H1 (cell line): ENCODE results near the gene TGFB1I1. TPM values are rescaled to one million over a fixed set of nuclear protein-coding genes. Genes with fewer than 3 reads are reported as not detected.

Experiments
- BCL11A ChIP-seq, 2 experiments: IDR thresholded peaks; one replicate each; pipeline ENCODE4 v1.6.1; 2011; ENCODE audit warnings: low read depth in 2 of 2, low read length in 2 of 2, mild to moderate bottlenecking in 2 of 2
- CHD2 ChIP-seq: IDR thresholded peaks from 2 replicates; pipeline ENCODE4 v1.6.1; 2012; ENCODE audit warnings: low read length, improper control_type of control experiment
- GABPA ChIP-seq: IDR thresholded peaks from 2 replicates; pipeline ENCODE4 v1.6.1; 2011; ENCODE audit warnings: mild to moderate bottlenecking, low read length, moderate library complexity, borderline replicate concordance; ENCODE audit not compliant: insufficient read depth
- HDAC2 ChIP-seq, 2 experiments: fragments of 300-600 bp in 1 of 2; sonication (generic) in 1 of 2; IDR thresholded peaks; 2 replicates each; pipeline ENCODE4 v1.6.1; 2011 to 2012; ENCODE audit warnings: low read depth in 2 of 2, low read length in 2 of 2, mild to moderate bottlenecking in 2 of 2, moderate library complexity in 2 of 2, borderline replicate concordance in 1 of 2, inconsistent platforms in 1 of 2
- KDM4A ChIP-seq: IDR thresholded peaks from one replicate; pipeline ENCODE4 v1.7.1; 2012; ENCODE audit warnings: low read depth, mild to moderate bottlenecking, moderate library complexity, low read length, inconsistent platforms; ENCODE audit not compliant: severe bottlenecking
- KDM5A ChIP-seq: fragments of 200-600 bp; IDR thresholded peaks from 2 replicates; pipeline ENCODE4 v1.7.1; 2012; ENCODE audit warnings: mild to moderate bottlenecking, low read length, inconsistent platforms, mixed read lengths
- RAD21 ChIP-seq, 2 experiments: IDR thresholded peaks in 1 of 2; conservative IDR thresholded peaks in 1 of 2; 2 replicates each; pipeline ENCODE4 v1.6.1; 2011; ENCODE audit warnings: low read depth in 2 of 2, low read length in 2 of 2, improper control_type of control experiment in 1 of 2, inconsistent platforms in 1 of 2, mild to moderate bottlenecking in 1 of 2, moderate library complexity in 1 of 2
- RNF2 ChIP-seq: fragments of 200-900, 300-1000 bp; sonication (generic); IDR thresholded peaks from 2 replicates; pipeline ENCODE4 v1.7.1; 2016; ENCODE audit warnings: borderline replicate concordance, low read depth, mild to moderate bottlenecking, antibody characterized with exemption, low read length; ENCODE audit not compliant: poor library complexity, severe bottlenecking; ENCODE audit errors: missing control alignments
- YY1 ChIP-seq: IDR thresholded peaks from 2 replicates; pipeline ENCODE4 v1.6.1; 2011; ENCODE audit warnings: low read depth, mild to moderate bottlenecking, low read length
- polyA plus RNA-seq, 7 experiments: library from polyadenylated mRNA; depleted of rRNA in 3 of 7; stranded (reverse) in 5 of 7; unstranded in 2 of 7; fragments of >200 nt in 5 of 7; fragments of 200-250 nt in 2 of 7; gene quantifications; 1 replicate in 5 of 7; 2 replicates in 1 of 7; 4 replicates in 1 of 7; pipeline versions ENCODE4 v1.2.1 to v1.2.3, GENCODE V29; 2011 to 2013; ENCODE audit warnings: missing spikeins in 2 of 7, mixed read lengths in 2 of 7
- total RNA-seq: library from RNA; stranded (reverse); fragmentation: NEBNext Ultra II Directional; extraction: Animal tissue kit (Norgen Biotek cat#: 25700); gene quantifications from 2 replicates; pipeline ENCODE4 v1.2.1, GENCODE V29; 2021

Gene TGFB1I1
- total and polyA plus RNA-seq, 2 of the 8 experiments (the other 6 are each of a cell fraction or from before 2014, with no cell fraction given) = 5.6 to 5.8 TPM

- TF ChIP-seq BCL11A (IDR thresholded peaks at IDR 0.05; ENCODE audit: low read depth in 2 of 2, low read length in 2 of 2) = no peak
- TF ChIP-seq RNF2 = no peak
- no peak for TF ChIP-seq YY1
- no peak for TF ChIP-seq HDAC2 (IDR thresholded peaks at IDR 0.05; ENCODE audit: borderline replicate concordance in 1 of 2, low read depth in 2 of 2, low read length in 2 of 2)
- no peak for TF ChIP-seq RAD21 (IDR thresholded peaks at IDR 0.05 in 1 of 2, conservative IDR thresholded peaks at IDR 0.05 in 1 of 2; ENCODE audit: low read depth in 2 of 2, low read length in 2 of 2)
- TF ChIP-seq GABPA = no peak
- TF ChIP-seq KDM4A = no peak
- no peak for TF ChIP-seq KDM5A
- TF ChIP-seq CHD2 = no peak
These were observed 26.5 kb downstream of the TGFB1I1 start (continued) for GRCh38 chr16:31498493-31498892.
